ENCODE results near the gene DNAAF8. TPM values are rescaled to one million over a fixed set of nuclear protein-coding genes. Genes with fewer than 3 reads are reported as not detected.

DNAAF8 gene
- total RNA-seq, 2 donors from 2014 or later, result not detected

DNA sequence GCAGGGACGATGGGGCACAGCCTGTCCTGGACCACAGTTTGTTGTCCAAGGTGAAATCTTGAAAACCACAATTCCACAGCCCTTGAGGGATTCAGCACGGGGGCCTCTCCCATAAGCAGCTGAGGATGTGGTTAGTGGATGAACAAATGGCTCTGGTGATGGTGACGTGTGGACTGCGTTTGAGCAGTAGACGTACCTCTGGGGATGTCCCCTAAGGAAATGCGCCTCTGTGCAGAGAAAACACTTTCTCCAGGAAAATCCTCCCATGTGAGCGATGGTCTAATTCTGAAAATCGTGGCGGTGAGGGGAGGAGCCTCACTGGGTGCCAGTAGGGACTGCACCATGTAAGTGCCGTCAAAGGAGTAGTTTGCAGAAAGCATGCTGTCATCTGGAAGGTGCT is 56.5 kb downstream of the DNAAF8 start:
- no peak overlapping the region for H3K4me3 ChIP-seq
- H3K4me1 ChIP-seq (ENCODE audit: control insufficient read depth in 1 of 2, low read depth in 2 of 2), result no peaks in the 10 kb centered on the region
- H3K36me3 ChIP-seq, result no peaks in the 10 kb centered on the region
- DNase-seq (ENCODE audit: low spot score) (no peak), ATAC-seq (ENCODE audit: insufficient number of reproducible peaks, low FRiP score, low read depth) (no peak)
- H3K27me3 ChIP-seq (replicated peaks; ENCODE audit: insufficient read depth), result no peaks in the 10 kb centered on the region
- no peak overlapping the region for H3K27ac ChIP-seq
- TF ChIP-seq, protein P1, sequence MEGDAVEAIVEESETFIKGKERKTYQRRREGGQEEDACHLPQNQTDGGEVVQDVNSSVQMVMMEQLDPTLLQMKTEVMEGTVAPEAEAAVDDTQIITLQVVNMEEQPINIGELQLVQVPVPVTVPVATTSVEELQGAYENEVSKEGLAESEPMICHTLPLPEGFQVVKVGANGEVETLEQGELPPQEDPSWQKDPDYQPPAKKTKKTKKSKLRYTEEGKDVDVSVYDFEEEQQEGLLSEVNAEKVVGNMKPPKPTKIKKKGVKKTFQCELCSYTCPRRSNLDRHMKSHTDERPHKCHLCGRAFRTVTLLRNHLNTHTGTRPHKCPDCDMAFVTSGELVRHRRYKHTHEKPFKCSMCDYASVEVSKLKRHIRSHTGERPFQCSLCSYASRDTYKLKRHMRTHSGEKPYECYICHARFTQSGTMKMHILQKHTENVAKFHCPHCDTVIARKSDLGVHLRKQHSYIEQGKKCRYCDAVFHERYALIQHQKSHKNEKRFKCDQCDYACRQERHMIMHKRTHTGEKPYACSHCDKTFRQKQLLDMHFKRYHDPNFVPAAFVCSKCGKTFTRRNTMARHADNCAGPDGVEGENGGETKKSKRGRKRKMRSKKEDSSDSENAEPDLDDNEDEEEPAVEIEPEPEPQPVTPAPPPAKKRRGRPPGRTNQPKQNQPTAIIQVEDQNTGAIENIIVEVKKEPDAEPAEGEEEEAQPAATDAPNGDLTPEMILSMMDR (IDR thresholded peaks at IDR 0.05), result no peak
- no peaks in the 10 kb centered on the region for H3K9me3 ChIP-seq

DNA sequence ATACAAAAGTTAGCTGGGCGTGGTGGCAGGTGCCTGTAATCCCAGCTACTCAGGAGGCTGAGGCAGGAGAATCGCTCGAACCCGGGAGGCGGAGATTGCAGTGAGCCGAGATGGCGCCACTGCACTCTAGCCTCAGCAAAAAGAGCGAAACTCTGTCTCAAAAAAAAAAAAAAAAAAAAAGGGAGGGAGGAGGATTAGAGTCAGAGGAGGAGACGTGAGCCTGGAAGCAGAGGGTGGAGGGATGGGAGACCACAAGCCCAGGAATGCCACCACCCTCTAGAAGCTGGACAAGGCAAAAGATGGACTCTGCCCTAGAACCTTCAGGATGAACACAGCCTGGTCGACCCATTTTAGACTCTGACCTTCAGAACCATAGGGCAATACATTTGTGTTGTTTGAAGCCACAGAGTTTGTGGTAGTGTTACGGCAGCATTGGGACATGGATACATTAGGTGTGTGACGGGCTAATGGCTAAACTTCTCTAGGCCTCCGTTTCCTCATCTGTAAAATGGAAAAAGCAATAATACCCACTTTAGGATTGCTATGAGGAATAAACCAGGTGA is 58.7 kb downstream of the DNAAF8 start:
- Histone ChIP-seq H3K36me3 (no peaks in the 10 kb centered on the region), H3K9me3 (no peaks in the 10 kb centered on the region), H3K4me1 (ENCODE audit: control insufficient read depth in 1 of 2, low read depth in 2 of 2) (no peaks in the 10 kb centered on the region), H3K27me3 (replicated peaks; ENCODE audit: insufficient read depth) (no peaks in the 10 kb centered on the region), H3K27ac (no peak overlapping the region), H3K4me3 (no peak overlapping the region)
- TF ChIP-seq, protein P1 (IDR thresholded peaks at IDR 0.05), result no peak
- no peak for ATAC-seq (ENCODE audit: insufficient number of reproducible peaks, low FRiP score, low read depth)
- no peak for DNase-seq (ENCODE audit: low spot score)

DNA sequence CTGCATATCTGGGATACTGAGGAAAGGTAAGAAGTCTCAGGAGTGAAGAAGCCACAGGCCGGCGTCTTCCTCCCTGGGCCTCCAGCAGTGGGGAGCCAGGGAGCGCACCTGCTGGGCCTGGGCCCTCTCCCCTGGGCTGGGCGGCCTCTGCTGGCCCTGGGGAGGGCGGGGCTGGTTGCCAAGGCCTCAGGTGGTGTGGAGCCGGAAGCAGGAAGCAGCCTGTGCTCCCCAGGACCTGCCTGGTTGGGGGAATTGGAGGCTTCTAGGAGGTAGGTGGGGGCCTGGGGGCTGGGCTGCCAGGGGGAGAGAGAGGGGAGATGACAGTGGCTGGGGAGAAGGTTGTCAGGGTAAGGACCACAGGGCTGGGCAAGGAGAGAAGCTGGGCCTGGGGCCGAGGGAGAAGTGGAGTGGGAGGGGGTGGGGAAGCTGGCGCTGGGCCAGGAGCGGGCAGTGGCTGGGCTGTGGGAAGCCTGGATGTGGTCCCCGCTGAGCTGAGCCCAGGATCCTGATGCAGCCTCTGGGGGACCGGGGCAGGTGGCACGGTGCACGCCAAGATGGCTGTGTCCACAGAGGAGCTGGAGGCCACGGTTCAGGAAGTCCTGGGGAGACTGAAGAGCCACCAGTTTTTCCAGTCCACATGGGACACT is 61.0 kb downstream of the DNAAF8 start, which contains the start of gene SMIM22:
Gene SMIM22, plus strand, starts transcription at position 189 of the 647 bp plus-strand sequence. Its CDS starts 366 bp downstream, at position 555.
- DNase-seq (ENCODE audit: low spot score) (no peak), ATAC-seq (ENCODE audit: insufficient number of reproducible peaks, low FRiP score, low read depth) (no peak)
- TF ChIP-seq, protein P1 (IDR thresholded peaks at IDR 0.05), result no peak
- Histone ChIP-seq H3K27me3 (replicated peaks; ENCODE audit: insufficient read depth) (no peaks in the 10 kb centered on the region), H3K4me1 (ENCODE audit: control insufficient read depth in 1 of 2, low read depth in 2 of 2) (no peaks in the 10 kb centered on the region), H3K27ac (no peak within 1 kb of the TSS), H3K4me3 (no peak within 1 kb of the TSS), H3K9me3 (no peaks in the 10 kb centered on the region), H3K36me3 (peaks cover 5% of the 10 kb centered on the region)

DNA sequence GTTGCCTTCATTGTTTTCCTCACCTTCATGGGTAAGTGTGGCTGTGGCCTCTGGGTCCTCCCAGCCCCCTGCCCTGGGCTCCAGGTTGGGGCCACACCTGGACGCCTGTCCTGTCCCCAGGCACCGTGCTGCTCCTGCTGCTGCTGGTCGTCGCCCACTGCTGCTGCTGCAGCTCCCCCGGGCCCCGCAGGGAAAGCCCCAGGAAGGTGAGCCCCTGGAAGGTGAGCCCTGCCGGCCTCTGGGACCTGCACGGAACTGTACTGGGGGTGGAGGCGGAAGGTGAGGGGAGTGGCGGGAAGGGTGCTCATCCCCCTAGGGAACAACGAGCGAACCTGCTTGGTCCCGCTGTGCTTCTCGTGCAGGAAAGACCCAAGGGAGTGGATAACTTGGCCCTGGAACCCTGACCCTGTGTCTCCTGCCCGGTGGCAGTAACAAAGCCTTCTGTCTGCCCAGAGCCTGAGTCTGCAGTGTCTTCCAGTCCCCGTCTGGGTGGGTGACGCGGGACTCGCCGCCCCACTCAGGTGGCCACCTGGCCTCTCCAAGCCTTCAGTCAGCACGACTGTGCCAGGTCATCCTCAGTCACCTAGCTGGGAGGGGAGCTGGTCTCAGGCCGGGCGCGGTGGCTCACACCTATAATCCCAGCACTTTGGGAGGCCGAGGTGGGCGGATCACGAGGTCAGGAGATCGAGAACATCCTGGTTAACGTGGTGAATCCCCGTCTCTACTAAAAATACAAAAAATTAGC is 61.7 kb downstream of the DNAAF8 start:
- Histone ChIP-seq H3K36me3 (peaks cover 5% of the 10 kb centered on the region), H3K9me3 (no peaks in the 10 kb centered on the region), H3K27me3 (replicated peaks; ENCODE audit: insufficient read depth) (no peaks in the 10 kb centered on the region), H3K27ac (no peak overlapping the region), H3K4me1 (ENCODE audit: control insufficient read depth in 1 of 2, low read depth in 2 of 2) (peaks cover 0 to 3% of the 10 kb centered on the region in 2 donors), H3K4me3 (no peak overlapping the region)
- ATAC-seq (ENCODE audit: insufficient number of reproducible peaks, low FRiP score, low read depth) (no peak), DNase-seq (ENCODE audit: low spot score) (no peak)
- TF ChIP-seq, protein P1 (IDR thresholded peaks at IDR 0.05), result no peak
